Osteocyte (in vitro differentiated cells): Measurements from ENCODE around the gene IRF6. TPM values are rescaled to one million over a fixed set of nuclear protein-coding genes. Genes with fewer than 3 reads are reported as not detected.

Source experiments
- DNase-seq: peaks from one replicate; pipeline ENCODE4 v3.0.0; 2021; ENCODE audit warnings: mixed read lengths; ENCODE audit not compliant: unreplicated experiment; ENCODE audit errors: extremely low spot score
- H3K27ac Mint-ChIP-seq: one replicate; pipeline ENCODE4 v1.8.0; 2021; ENCODE audit warnings: mild to moderate bottlenecking, mixed read lengths; ENCODE audit not compliant: unreplicated experiment
- H3K27me3 Mint-ChIP-seq: one replicate; pipeline ENCODE4 v1.8.0; 2021; ENCODE audit warnings: mixed read lengths; ENCODE audit not compliant: unreplicated experiment
- H3K36me3 Mint-ChIP-seq: one replicate; pipeline ENCODE4 v1.8.0; 2021; ENCODE audit warnings: mixed read lengths; ENCODE audit not compliant: unreplicated experiment
- H3K4me1 Mint-ChIP-seq: one replicate; pipeline ENCODE4 v1.8.0; 2021; ENCODE audit warnings: mixed read lengths; ENCODE audit not compliant: unreplicated experiment
- H3K4me3 Mint-ChIP-seq: one replicate; pipeline ENCODE4 v1.8.0; 2021; ENCODE audit warnings: mild to moderate bottlenecking, moderate library complexity, mixed read lengths; ENCODE audit not compliant: unreplicated experiment
- H3K9me3 Mint-ChIP-seq: one replicate; pipeline ENCODE4 v1.8.0; 2021; ENCODE audit warnings: mixed read lengths; ENCODE audit not compliant: unreplicated experiment
- total RNA-seq: library from RNA; stranded (reverse); gene quantifications from 2 replicates; pipeline ENCODE4 v1.2.1, GENCODE V29; 2021
- TF ChIP-seq, protein P1 (sequence below): fragments of 200-600 bp; sonication (generic); IDR thresholded peaks from 2 replicates; pipeline ENCODE4 v1.5.0; 2021; ENCODE audit warnings: antibody characterized with exemption, mild to moderate bottlenecking, moderate library complexity

Gene IRF6
- total RNA-seq, 1 donor from 2014 or later, result not detected

DNA sequence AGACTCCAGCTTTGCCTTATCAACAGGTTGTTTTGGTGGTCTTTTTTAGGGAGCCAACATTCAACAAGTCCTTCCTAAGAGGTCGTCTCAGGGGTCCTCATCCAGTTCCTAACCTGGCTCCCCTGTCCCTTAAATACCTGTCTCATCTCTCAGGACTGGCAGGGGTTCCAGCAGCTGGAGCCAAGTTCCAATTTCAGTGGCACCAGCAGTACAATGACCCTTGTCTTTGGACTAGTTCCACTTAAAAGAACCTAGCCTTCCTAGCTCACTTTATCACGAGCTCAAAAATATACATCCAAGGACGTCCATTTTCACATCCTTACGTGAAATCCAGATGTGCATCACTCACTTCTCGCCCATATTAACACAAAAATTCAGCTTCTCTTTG is 68.8 kb downstream of the IRF6 start:
- no peak for DNase-seq
- TF ChIP-seq, protein P1, sequence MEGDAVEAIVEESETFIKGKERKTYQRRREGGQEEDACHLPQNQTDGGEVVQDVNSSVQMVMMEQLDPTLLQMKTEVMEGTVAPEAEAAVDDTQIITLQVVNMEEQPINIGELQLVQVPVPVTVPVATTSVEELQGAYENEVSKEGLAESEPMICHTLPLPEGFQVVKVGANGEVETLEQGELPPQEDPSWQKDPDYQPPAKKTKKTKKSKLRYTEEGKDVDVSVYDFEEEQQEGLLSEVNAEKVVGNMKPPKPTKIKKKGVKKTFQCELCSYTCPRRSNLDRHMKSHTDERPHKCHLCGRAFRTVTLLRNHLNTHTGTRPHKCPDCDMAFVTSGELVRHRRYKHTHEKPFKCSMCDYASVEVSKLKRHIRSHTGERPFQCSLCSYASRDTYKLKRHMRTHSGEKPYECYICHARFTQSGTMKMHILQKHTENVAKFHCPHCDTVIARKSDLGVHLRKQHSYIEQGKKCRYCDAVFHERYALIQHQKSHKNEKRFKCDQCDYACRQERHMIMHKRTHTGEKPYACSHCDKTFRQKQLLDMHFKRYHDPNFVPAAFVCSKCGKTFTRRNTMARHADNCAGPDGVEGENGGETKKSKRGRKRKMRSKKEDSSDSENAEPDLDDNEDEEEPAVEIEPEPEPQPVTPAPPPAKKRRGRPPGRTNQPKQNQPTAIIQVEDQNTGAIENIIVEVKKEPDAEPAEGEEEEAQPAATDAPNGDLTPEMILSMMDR, result no peak
- H3K4me3 Mint-ChIP-seq, result no peak overlapping the region
- no peaks in the 10 kb centered on the region for H3K9me3 Mint-ChIP-seq
- no peaks in the 10 kb centered on the region for H3K36me3 Mint-ChIP-seq
- H3K27ac Mint-ChIP-seq, result no peak overlapping the region
- no peaks in the 10 kb centered on the region for H3K4me1 Mint-ChIP-seq
- H3K27me3 Mint-ChIP-seq, result peaks cover 36% of the 10 kb centered on the region

DNA sequence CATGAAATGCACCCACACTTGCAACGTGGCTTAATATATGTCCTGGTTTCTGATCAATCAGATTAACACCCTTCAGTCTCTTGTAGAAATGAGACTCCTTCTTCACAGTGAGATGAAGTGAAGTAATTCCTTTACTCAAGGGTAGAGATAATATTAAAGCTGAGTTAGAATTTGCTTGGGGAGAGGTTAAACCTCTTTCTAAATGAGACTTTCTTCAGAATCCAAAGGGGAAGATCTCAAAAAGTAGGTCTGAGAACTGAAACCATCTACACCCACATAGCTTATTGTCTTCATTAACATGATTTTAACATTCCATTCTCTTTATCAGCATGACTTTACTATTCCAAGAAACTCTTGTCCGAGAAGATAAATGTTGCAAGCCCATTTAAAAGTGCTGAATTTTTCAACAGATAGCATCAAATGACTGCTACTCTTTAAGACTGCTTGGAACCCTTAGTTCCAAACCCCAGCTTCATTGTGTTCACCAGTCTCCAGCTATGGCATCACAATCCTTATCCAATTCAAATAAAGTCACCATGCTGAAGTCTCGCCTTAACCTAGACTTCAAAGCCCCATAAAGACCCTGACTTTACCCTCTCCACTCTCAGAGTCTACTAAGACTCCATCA is 69.3 kb downstream of the IRF6 start:
- H3K9me3 Mint-ChIP-seq, result no peaks in the 10 kb centered on the region
- no peaks in the 10 kb centered on the region for H3K36me3 Mint-ChIP-seq
- H3K4me3 Mint-ChIP-seq, result no peak overlapping the region
- TF ChIP-seq, protein P1, result no peak
- H3K27ac Mint-ChIP-seq, result no peak overlapping the region
- no peaks in the 10 kb centered on the region for H3K4me1 Mint-ChIP-seq
- DNase-seq, result no peak
- peaks cover 36% of the 10 kb centered on the region for H3K27me3 Mint-ChIP-seq

Other genes starting within 250 kb of the IRF6 start
- not detected in 2 replicates for gene CAMK1G, start 222.4 kb downstream of the IRF6 start, total RNA-seq
- gene LAMB3, start 153.7 kb downstream of the IRF6 start, total RNA-seq, result 2.6 and 4.1 TPM in 2 replicates
- gene G0S2, start 130.7 kb downstream of the IRF6 start, total RNA-seq, result 0.40 TPM in 1 of 2 replicates, not detected in the other
- not detected in 2 replicates for gene HSD11B1, start 101.3 kb downstream of the IRF6 start, total RNA-seq
- not detected in 2 replicates for gene TRAF3IP3, start 50.1 kb downstream of the IRF6 start, total RNA-seq
- gene C1orf74, start 21.6 kb downstream of the IRF6 start, total RNA-seq, result 1.6 TPM in 2 replicates
- gene UTP25, start 21.8 kb upstream of the IRF6 start, total RNA-seq, result 7.1 and 7.3 TPM in 2 replicates
- 0.10 and 0.16 TPM in 2 replicates for gene SYT14, start 132.1 kb upstream of the IRF6 start, total RNA-seq